Muscle layer of duodenum (tissue), 2 donors: ENCODE measurements around the gene NANOS1.
"Not testable (repeated sequence)": the region's sequence is repeated elsewhere in the genome, so short reads cannot be mapped to it uniquely, and the experiment has no call there.

ENCODE experiments used
- H3K27ac ChIP-seq: one replicate; pipeline ENCODE4 v1.7.0; 2013; ENCODE audit warnings: mild to moderate bottlenecking, low read length
- H3K27me3 ChIP-seq: one replicate; pipeline ENCODE4 v1.7.0; 2013; ENCODE audit warnings: low read depth, mild to moderate bottlenecking, control low read depth, low read length
- H3K36me3 ChIP-seq, 2 donors: one replicate each; pipeline ENCODE4 v1.7.0; 2013; ENCODE audit warnings: low read length in 2 of 2, control low read depth in 1 of 2, mild to moderate bottlenecking in 1 of 2; ENCODE audit not compliant: insufficient read depth in 2 of 2, control insufficient read depth in 1 of 2
- H3K4me1 ChIP-seq, 2 donors: one replicate each; pipeline ENCODE4 v1.7.0; 2013; ENCODE audit warnings: low read length in 2 of 2, mild to moderate bottlenecking in 2 of 2, control low read depth in 1 of 2, moderate library complexity in 1 of 2; ENCODE audit not compliant: insufficient read depth in 2 of 2, control insufficient read depth in 1 of 2
- H3K4me3 ChIP-seq, 2 donors: one replicate each; pipeline ENCODE4 v1.7.0; 2013; ENCODE audit warnings: low read length in 2 of 2, low read depth in 1 of 2, mild to moderate bottlenecking in 1 of 2
- H3K9me3 ChIP-seq, 2 donors: one replicate each; pipeline ENCODE4 v1.7.0; 2013; ENCODE audit warnings: low read length in 2 of 2, control low read depth in 1 of 2, mild to moderate bottlenecking in 1 of 2; ENCODE audit not compliant: control insufficient read depth in 1 of 2
- donor health status: healthy.

Gene NANOS1

GRCh38 chr10:119022846-119023552 is 6.5 kb upstream of the NANOS1 start:
- no peak overlapping the region for H3K27ac ChIP-seq
- H3K27me3 ChIP-seq, result no peaks in the 10 kb centered on the region
- peaks cover 0 to 18% of the 10 kb centered on the region in 2 donors for H3K4me1 ChIP-seq
- H3K9me3 ChIP-seq, result no peaks in the 10 kb centered on the region
- H3K4me3 ChIP-seq, result no peak overlapping the region
- no peaks in the 10 kb centered on the region for H3K36me3 ChIP-seq

DNA sequence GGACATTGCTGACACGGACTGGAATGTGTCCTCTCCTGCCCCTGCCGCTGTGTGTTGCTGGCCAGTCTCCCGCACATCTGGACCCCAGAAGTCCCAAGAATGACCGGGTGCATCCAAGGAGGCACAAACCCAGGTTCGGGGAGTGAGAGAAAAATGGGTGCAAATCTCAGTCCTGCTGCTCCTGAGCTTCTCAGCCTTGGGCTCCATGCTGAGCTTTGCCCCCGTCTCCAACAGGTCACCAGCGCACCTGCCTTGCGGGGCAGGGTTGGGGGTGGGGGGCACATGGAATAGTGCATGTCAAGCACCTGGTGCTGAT is 6.0 kb upstream of the NANOS1 start:
- peaks cover 0 to 18% of the 10 kb centered on the region in 2 donors for H3K4me1 ChIP-seq
- no peak overlapping the region for H3K27ac ChIP-seq
- H3K4me3 ChIP-seq, result no peak overlapping the region
- no peaks in the 10 kb centered on the region for H3K36me3 ChIP-seq
- H3K27me3 ChIP-seq, result no peaks in the 10 kb centered on the region
- no peaks in the 10 kb centered on the region for H3K9me3 ChIP-seq

DNA sequence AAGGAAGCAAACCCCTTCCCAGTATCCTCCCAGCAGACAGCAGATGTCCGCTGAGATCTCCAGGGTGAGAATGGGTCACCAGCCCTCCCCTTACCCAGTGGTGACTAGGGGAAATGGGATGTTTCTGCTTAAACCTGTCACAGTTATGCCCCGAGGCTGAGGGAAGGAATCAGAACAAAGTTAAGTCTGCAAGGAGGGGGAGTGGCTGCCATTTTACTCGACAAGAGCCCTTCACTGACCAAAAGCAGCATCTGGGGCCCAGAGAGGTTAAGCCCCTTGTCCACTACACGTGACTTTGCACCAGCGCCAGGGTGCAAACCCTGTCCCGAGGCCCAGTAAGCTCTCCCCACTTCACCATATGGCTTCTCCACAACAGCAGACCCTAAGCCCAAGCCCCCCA is 4.6 kb upstream of the NANOS1 start:
- H3K4me3 ChIP-seq, result no peak overlapping the region
- no peak overlapping the region for H3K27ac ChIP-seq
- H3K9me3 ChIP-seq, result no peaks in the 10 kb centered on the region
- no peaks in the 10 kb centered on the region for H3K36me3 ChIP-seq
- H3K27me3 ChIP-seq, result no peaks in the 10 kb centered on the region
- peaks cover 0 to 18% of the 10 kb centered on the region in 2 donors for H3K4me1 ChIP-seq

- H3K4me3 ChIP-seq, result no peak overlapping the region
- H3K27ac ChIP-seq, result peak overlapping the region; percentile 63
- H3K27me3 ChIP-seq, result no peaks in the 10 kb centered on the region
- H3K9me3 ChIP-seq, result no peaks in the 10 kb centered on the region
- H3K4me1 ChIP-seq, result peaks cover 0 to 18% of the 10 kb centered on the region in 2 donors
- H3K36me3 ChIP-seq, result no peaks in the 10 kb centered on the region
Measured at GRCh38 chr10:119025336-119025735, 4.2 kb upstream of the NANOS1 start.

DNA sequence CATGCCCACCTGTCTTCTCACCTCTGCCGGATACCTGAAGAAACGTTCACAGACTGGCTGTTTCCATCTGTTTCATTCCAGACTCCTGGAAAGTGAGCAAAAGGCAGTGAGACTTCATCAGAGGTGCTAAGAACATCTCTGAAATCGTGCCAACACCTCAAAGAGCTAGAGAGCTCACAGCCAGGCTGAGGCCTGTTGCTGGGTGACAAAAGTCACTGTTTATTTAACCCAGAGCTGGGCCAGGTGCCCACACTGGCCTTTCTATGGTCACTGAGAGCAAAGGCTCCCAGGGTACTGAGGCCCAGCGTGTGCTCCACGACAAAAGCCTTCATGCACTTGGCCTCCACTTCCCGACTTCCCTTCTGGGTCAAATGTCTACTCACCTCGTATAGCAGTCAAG is 3.7 kb upstream of the NANOS1 start:
- Histone ChIP-seq H3K4me3 (no peak overlapping the region), H3K9me3 (no peaks in the 10 kb centered on the region), H3K4me1 (peaks cover 0 to 21% of the 10 kb centered on the region in 2 donors), H3K36me3 (no peaks in the 10 kb centered on the region), H3K27ac (peak overlapping the region; percentile 63), H3K27me3 (no peaks in the 10 kb centered on the region)

- Histone ChIP-seq H3K4me3 (no peak overlapping the region), H3K27me3 (no peaks in the 10 kb centered on the region), H3K36me3 (no peaks in the 10 kb centered on the region), H3K9me3 (no peaks in the 10 kb centered on the region), H3K27ac (peak overlapping the region; percentile 63), H3K4me1 (peaks cover 4 to 29% of the 10 kb centered on the region in 2 donors)
Measured at GRCh38 chr10:119026301-119027110, 3.0 kb upstream of the NANOS1 start.

DNA sequence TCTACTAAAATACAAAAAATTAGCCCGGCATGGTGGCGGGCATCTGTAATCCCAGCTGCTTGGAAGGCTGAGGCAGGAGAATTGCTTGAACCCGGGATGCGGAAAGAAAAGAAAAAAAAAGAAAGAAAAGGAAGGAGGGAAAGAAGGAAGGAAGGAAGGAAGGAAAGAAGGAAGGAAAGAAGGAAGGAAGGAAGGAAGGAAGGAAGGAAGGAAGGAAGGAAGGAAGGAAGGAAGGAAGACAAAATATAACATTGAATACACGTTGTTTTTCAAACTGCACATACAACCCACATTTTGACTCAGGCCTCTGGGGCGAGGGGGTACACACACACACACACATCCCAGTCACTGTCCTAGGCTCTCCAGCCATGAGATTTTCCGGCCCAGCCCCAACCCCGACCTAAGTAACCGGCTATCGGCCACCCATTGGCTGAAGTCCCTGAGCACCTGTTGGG is 1.0 kb upstream of the NANOS1 start:
- not testable (repeated sequence) for H3K27ac ChIP-seq, H3K27me3 ChIP-seq, H3K9me3 ChIP-seq, H3K36me3 ChIP-seq
- H3K4me3 ChIP-seq, result peak overlapping the region; percentile 30 to 64
- peaks cover 4 to 35% of the 10 kb centered on the region in 2 donors for H3K4me1 ChIP-seq

DNA sequence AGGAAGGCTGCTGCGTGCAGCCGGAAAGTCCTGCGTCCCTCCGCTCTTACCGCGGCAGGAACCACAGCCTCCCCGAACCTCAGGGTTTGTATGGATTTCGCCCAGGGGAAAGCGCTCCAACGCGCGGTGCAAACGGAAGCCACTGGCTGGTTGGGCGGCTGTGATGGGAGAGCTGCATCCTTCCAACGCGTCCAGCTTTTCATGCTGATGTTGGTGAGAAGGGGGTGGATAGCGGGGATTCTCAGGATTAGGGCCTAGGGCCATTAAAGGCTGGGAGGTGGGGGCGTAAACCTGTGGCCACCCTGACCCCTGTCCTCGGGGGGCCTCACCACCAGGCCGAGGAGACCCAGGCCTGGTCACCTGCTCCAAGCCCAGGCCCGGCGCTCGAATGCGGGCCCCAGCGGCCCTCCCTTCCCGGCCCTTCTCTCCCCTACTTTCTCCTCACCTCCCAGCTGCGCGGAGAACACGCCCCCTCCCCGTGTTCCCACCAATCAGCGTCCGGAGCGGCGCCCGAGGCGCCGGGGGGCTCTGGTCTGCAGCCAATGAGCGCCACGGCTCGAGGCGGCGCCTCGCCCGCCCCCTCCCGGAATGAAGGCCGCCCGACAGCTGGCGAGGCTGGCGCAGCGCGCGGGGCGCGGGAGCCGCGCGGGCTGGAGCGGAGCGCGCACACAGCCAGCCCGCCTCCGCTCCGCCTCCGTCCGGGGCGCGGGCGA is 458 bp upstream of the NANOS1 start:
- Histone ChIP-seq H3K27ac (no peak overlapping the region), H3K9me3 (no peaks in the 10 kb centered on the region), H3K4me3 (peak overlapping the region; percentile 30 to 64), H3K27me3 (no peaks in the 10 kb centered on the region), H3K4me1 (peaks cover 4 to 35% of the 10 kb centered on the region in 2 donors), H3K36me3 (peaks cover 4 to 8% of the 10 kb centered on the region in 2 donors)

GRCh38 chr10:119030421-119031250 is 1.1 kb downstream of the NANOS1 start:
- Histone ChIP-seq H3K4me3 (peak overlapping the region; percentile 46 to 52), H3K27me3 (no peaks in the 10 kb centered on the region), H3K36me3 (peaks cover 12 to 18% of the 10 kb centered on the region in 2 donors), H3K4me1 (peaks cover 4 to 30% of the 10 kb centered on the region in 2 donors), H3K9me3 (no peaks in the 10 kb centered on the region), H3K27ac (no peak overlapping the region)

- no peak overlapping the region for H3K27ac ChIP-seq
- peaks cover 4 to 21% of the 10 kb centered on the region in 2 donors for H3K4me1 ChIP-seq
- peak overlapping the region in 1 of 2 donors; percentile 52 for H3K4me3 ChIP-seq
- H3K27me3 ChIP-seq, result no peaks in the 10 kb centered on the region
- H3K36me3 ChIP-seq, result peaks cover 16 to 26% of the 10 kb centered on the region in 2 donors
- no peaks in the 10 kb centered on the region for H3K9me3 ChIP-seq
Measured at GRCh38 chr10:119031496-119032059, 2.1 kb downstream of the NANOS1 start.
